Stimulated activated CD4-positive, alpha-beta T cell treated with anti-CD3 and anti-CD28 coated beads, Interleukin-1b, Interleukin-23, amount 100 ng/mL, for 4 hours (primary cell): ENCODE results near the gene HPSE2.

Experiments used
- DNase-seq, 2 donors: peaks; one replicate each; pipeline ENCODE4 v3.0.0-alpha.2; 2020; ENCODE audit warnings: low read depth in 2 of 2

Gene HPSE2

DNA sequence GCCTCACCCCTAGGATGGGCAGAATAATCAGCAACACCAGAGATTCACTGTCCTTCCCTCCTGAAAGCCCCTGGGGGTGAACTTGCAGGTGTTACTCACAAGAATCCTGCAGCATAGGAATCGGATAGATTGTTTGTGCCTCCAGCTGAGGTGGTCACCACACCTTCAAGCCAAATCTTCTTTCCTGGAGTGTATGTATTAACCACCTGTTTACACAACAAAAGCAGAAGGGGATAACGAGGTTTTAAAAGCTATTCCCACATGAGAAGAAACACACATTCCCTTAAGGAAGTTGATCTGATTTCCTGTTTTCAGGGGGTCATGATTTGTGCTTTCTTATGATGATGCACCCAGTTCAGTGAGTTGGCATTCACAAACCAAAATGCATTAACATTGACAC is 615.1 kb downstream of the HPSE2 start:
- DNase-seq, result no peak

DNA sequence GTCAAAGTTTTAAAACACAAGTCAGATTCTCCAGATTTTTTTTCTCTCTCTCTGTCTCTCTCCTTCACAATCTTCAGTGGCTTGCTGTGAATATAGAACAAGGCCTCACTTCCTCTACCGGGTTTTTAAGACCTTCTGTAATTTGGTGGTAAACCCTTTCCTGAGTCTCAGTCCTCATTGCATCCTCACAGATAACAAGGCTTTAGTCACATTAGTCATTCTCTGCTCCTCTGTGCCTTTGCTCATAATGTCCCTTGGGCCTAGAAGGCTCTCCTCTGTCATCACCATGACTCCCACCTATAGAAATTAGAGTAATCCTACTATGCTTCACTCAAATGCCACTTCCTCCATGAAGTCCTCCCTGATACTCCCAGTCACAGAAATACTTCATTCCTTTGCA is 616.2 kb downstream of the HPSE2 start:
- DNase-seq, result no peak

DNA sequence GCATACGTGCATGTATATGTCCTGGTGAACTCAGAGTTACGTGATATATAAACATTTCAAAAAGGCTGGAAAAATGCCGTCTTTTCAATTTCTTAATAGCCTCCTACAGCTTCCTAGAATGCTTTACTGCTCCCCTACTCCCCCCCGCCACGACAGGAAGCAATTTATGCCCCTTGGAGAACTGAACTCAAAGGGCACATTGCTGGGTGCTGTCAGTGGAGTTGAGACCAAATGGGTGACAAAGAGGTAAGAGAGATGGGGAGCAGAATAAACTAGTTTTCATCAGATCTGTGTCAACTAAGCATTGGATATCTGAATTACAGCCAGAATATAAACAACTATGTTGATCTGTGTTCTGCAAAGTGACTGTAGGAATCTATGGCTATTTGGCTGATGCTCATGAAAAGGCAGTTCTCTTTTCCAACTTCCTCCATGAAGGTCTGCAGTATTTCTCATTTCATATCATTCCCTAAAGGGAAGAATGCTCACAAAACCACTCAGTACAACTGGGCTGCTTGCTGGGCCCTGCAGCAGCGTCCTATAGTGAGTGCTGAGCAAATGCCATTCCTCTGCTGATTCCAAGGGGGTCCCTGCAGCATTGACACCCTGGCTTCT is 617.6 kb downstream of the HPSE2 start:
- DNase-seq, result no peak

DNA sequence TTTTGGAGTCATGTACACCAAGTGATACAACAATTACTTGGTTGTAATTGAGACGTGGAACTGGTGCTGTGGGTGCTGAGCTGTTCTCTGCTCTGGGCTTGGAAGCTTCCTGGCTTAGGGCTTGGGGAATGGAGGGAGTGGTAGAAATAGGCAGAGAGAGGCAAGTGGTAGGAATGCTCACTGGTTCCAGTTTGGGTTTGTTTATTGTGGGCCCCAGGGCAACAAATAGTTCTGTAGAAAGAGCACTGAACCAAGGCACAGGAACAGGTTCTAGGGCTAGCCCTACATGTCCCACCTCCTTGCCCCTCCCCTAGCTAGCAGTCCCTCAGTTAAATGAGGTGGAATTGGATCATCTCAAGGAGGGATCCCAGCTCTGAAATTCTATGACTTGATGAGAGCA is 622.2 kb downstream of the HPSE2 start:
- DNase-seq, result no peak

DNA sequence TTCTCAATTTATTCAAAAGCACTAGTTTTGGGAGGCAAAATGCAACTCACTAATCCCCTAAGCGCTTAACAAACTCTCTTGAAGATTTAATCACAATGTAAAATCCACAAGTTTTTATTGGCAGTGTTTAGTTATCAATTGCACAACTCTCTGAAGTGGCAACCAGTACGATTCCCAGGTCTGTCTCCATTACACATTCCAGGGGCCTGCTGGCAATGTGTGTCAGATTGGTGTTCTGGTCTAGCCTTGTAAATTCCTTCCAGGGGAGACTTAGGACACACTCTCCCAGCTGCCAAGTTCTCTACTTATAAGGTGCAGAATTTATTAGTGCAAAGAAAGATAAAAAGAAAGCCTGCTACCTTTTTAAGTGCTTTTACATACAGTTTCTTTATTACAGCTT is 624.2 kb downstream of the HPSE2 start:
- DNase-seq, result no peak

DNA sequence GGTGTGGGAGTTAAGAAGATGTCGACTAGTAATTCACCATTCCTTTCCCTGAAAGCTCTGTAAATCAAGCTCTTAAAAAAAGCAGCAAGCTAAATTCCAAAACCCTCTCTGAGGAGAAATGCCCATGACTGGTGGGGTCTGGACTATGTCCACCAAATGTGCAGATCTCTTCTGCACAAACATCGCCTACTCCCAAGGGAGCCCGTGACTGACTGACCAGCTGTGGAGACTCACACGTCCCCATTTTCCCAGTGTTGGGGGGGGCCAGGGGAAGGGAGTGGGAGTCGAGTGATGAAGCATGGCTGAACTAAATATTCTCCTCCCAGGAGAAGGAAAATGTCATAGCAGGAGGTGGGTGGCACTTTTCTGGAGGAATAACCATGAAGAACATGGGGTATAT is 624.8 kb downstream of the HPSE2 start:
- DNase-seq, result no peak

DNA sequence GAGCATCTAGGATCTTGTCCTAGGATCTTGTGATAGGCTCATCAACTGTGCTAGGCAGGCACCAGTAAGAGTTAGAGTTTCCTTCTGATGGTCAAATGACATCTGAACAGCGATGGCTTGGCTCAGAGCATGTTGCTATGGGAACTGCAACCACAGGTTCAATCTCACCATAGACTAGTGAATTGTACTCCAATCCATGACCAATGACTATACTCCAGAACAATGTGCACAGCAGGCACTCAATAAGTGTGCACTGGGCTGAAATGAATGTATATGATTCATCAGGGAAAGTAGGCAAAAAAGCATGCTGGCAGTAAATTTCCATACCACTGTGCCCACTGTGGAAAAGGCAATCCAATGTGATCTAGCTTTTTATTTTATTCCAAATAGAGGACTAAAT is 625.4 kb downstream of the HPSE2 start:
- no peak for DNase-seq

DNA sequence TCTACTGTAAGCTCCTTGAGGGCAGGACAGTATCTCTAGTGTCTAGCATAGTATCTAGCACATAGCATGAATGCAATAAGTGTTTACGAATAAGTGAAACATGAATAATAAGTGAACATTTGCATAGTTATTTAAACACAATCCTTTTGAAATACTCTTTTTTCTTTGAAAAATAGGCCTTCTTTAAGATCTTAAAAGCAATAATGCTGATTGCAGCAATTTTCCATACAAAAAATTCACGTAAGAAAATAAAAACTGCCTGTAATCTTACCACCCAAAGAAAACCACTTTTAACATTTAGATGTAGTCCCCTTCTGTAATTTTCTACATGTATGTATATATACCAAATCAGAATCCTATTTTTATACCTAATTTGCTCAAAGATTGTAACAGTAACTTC is 626.4 kb downstream of the HPSE2 start:
- DNase-seq, result no peak

DNA sequence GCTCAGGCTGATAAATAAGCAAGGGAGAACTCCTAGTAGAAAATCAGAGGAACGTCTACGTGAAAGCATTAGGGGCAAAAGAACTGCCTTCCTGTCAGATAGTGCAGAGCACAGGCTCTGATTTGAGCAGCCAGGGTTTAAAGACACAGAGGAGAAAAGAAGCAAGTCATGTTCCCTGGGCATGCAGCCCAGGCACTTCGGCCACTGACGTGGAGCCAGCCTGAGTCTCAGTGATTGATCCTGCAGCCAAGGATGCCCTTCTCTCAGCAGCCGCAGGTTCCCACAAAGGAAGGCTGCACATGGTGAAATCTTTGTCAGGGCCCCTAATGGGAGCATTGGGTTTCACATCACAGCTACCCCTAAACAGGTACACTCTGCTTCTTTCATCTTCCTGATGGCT is 627.2 kb downstream of the HPSE2 start:
- DNase-seq, result no peak

DNA sequence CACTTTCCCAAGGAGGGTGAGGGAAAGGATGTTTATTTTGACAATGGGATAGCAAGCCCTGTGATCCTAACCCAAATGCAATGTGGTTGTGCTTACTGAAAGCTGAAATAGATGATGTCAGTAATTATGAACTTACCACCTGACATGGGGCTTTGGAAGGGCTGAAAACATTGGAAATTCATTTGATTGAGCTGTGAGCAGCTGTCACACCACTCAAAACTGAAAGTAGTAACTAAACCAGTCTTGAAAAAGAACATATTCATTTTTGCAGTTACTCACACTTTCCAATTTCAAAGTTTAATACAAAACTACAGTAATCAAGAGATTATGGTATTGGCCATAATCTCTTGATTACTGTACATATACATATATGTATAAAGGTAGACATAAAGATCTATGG is 633.4 kb downstream of the HPSE2 start:
- DNase-seq, result no peak

DNA sequence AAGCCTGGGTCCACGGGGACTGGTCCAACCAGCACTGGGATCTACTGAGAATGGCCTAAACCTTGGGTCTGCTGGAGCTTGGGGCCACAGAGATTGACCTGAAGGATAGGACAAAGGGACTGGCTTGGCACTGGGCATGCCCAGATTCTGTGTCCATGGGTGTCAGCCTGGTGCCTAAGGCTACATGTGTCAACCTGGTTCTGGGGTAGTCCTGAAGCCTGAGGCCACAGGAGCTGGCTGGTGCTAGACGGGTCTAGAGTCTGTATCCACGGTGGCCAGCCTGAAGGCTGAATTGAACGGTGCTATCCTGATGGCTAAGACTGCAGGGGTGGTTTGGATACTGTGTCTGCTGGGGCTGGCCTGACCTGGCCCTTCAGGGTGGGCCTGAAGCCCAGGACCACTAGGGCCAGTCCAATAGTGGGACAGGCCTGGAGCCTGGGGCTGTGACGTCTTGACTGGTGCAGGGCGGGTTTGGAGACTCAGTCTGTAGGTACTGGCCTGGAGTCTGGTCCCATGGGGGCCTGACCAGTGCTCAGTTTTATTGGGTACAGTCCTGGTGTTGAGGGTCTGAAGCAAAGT is 636.5 kb downstream of the HPSE2 start:
- DNase-seq, result no peak

DNA sequence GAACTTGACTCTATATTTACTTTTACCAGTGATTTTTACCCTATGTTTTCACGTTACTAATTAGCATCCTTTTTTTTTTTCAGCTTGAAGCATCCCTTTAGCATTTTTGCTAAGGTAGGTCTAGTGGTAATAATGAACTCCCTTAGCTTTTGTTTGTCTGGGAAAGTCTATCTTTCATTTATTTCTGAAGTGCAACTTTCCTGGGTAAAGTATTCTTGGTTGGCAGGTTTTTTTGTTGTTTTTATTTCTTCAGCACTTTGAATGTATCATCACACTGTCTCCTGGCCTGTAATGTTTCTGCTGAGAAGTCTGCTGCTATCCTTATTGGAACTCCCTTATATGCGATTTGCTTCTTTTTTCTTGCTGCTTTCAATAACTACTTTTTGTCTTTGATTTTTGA is 639.2 kb downstream of the HPSE2 start:
- no peak for DNase-seq

DNA sequence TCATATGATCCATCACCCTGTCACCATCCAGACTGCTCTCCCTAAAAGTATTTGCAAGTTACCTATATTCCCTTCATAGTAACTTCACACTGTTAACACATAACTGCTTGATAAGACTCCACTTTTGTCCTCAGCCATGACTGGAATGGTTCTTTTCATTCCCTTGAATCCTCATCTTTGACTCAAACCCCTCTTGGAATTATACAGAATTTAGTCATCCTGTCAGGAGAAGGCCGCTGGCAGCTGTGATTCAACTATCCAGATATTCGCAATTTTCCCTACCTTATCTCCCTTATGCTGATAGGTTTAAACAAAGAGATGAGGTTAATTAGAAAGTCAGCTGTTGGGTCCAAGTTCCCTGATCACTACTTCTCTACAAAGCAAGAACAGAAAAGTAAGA is 646.0 kb downstream of the HPSE2 start:
- DNase-seq, result no peak

DNA sequence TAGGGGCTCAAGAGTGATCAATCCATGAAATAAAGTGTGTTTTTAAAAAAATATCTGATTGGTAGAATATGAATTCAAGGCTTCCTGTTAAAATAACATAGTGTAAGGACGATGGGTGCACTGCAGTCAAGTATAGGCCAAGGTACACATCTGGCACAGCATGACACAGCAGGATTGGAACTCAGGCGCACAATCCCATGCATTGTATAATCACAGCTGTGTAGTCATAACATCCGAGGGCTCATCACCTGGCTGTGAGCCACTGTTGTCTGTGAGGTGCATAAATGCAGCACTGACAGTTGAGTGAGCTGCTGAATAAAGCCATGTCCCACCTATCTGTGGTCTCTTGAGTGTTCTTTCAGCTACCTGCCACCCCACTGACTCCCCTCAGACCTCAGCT is 646.6 kb downstream of the HPSE2 start:
- DNase-seq, result no peak

DNA sequence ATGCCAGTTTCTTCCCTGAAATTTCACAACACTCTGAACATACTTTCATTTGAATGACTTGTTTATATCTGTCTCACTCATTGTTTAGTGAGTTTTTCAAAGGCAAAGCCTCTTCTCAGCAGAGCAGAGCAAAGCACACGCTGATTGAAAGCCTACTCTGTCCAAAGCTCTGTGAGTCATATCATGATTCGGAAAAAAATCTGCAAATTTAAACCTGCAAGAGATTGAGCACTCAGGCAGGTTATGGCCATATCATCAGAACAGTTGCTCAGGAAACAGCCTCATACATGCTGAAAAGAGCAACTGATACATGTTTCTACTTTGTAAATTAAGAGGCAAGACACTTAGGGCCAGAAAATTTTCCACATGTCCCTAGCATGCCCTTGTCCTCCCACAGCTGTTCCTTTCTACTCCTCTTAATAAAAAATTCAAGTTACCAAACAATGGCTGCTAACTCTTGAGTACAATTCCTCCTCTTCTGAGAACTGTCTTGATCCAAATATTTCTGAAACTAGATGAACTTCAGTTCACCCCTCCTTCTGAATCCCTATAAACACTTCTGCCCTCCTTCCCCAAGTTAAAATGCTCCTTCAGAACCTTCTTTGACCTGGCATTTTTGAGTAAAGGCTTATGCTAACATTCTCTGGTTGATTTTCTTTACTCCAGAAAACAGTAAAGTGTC is 648.4 kb downstream of the HPSE2 start:
- no peak for DNase-seq

DNA sequence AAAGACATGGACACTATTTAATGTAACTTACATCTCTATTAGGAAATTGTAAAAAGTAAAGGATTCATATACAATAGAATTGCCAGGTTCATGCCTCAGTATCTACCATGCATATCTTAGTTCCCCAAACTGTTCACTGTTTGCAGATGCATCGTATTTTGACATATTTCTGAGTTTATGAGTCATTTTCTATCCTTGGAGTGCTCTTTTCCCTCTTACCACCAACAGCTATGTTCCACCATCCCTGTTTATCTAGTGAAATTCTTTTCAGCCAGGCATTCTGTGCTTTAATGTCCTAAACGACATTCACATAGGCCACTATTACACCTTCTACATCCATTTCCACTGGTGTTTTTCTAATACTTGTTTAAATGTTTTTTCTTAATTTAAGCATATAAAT is 649.6 kb downstream of the HPSE2 start:
- DNase-seq, result no peak

DNA sequence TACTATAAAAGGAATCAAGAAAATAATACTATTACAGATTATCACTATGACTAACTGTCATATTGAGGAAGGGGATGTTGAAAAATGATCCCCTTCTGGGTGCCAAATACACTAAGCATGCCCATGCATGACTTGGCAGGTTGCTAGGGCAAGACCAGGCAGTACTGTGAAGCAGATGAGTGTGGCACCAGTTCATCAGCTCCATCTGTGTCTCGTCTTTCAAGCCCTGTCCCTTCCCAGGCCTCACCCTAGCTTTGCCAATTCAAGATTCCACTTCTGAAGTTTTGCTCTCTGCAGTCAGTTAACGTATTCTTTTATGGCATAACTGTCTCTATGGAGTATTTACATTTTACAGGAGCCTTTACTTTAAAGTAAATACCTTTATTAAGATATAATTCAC is 653.3 kb downstream of the HPSE2 start:
- no peak for DNase-seq

DNA sequence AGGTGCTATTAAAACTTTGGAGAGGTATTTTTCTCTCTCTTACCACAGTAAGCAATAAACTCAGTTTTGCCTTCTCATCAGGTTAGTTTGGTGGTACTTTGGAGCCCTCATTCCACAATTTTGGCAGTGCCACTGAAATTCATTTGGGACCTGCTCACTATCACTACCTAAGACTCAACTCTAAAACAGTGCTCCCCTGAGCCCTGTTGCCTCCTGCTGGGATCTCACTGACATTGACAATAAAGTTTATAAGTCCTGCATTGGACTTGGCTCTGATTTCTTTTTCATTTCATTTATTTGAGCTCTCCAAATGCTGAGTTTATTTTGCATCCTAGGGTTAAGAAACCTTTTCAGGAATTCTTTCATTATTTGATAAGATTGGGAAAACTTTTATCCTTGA is 658.1 kb downstream of the HPSE2 start:
- DNase-seq, result no peak

DNA sequence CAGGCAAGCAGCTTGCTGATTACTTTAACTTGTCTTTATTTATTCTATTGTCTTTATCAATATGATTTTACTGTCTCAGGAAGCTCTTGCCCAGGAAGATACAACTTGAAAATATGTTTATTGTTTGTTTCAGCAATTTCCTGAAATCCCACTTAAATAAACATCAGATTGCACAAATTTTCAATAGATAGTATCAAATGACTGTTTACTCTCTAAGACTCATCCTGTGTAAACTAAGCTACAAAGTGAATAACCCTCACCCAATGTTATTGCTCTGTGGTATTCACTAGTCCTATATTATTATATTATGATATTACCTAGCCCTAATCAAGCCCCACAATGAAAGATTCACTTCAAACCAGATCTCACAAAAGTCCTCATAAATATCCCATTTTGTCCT is 658.5 kb downstream of the HPSE2 start:
- no peak for DNase-seq

DNA sequence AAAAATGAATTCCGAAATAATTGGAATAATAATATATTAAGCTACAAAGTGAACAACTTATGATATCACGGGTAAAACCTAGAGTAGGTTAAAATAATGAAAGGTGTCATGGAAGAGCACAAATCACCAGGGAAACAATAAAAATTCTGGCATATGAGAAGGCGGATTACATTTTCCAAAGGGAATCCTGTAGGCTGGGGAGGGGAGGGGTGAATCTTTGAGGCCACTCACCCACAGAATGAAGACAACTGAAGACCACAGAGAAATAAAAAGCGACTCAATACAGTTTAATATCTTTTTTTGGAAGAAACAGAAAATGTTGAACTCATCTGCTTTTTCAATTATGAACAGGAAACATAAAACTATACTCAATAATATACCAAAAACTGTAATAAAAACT is 659.6 kb downstream of the HPSE2 start:
- no peak for DNase-seq

DNA sequence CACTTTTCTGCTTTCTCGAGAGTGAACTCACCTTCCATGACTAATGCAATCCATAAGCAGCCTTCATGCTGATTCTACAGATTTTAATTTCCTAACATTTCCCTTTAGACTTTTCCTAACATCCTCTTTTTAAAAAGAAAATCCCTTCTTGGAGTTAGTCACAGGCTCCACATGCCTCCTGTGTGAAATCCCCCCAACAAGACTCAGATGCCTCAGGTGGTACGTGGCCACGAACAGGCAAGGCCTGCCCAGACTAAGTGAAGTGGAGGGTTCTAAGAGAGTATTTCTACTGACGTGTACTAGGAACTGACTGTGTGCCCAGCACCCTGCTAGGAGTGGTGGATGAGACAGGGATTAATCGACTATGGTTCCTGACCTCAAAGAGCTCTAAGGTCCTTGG is 663.1 kb downstream of the HPSE2 start:
- DNase-seq, result no peak

DNA sequence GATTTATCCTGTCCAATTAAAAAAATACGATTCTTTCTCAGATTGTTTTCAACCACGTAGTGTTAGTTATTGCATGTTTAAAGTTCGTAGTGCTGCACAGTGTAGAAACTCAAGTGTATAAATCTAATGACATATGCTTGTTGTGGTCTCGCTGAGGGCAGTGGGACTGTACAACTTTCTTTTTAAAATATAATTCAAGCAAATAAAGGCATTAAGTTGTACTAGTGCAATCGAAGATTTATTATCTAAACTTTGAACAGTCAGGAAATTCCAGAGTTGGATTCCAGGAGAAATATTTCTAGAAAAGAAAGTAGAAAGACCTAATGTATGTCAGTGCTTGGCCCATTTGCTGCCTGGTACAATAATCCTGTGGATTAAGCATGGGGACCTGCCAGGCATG is 664.8 kb downstream of the HPSE2 start:
- no peak for DNase-seq

DNA sequence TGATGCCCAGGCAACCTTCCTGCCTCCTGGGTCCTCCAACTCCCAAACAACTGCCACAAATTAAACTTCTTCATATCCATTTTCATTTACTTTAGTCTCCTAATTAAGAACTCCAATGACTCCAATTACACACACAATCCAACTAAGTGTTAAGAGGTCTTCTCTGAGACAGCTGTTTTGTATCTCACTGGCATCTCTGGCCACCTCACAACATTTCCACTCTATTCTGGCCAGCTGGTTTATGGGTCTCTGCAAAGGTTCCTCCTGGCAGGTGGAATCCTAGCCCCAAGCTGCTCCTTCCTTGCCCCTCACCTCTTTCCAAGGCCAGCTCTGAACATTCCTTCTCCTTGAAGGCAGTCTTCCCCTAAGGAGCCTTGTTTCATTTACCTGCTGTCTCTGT is 665.8 kb downstream of the HPSE2 start:
- no peak for DNase-seq

DNA sequence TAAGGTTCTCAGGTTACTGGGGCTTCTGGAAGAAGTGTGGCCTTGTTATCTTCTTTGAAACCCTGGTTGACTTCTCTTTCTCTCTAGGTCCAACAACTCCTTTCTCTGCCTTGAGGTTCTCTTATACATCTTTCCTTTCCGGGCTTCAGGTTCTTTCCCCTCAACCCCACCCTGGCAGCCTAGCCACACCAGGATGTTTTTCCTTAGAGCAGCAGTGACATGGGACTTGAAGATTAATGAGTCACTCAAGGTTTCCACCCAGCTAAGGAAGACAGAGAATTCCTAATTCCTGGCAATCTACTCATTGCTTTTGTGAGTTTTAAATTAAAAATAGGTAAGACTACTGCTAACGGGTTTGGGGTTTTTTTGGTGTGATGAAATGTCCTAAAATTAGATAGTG is 667.1 kb downstream of the HPSE2 start:
- DNase-seq, result no peak
